HepG2 (cell line): Measurements from ENCODE around the gene PSMA4. TPM values are rescaled to one million over a fixed set of nuclear protein-coding genes. Genes with fewer than 3 reads are reported as not detected.
A peak's percentile ranks its signal among the peaks of the same experiment; 100 is the strongest.

Experiments
- ATF2 ChIP-seq: sonication (generic); formaldehyde crosslinking; IDR thresholded peaks from 2 replicates; pipeline ENCODE4 v1.4.0; 2020; ENCODE audit warnings: missing genetic modification reagents
- ATF7-NPFF ChIP-seq: sonication (generic); formaldehyde crosslinking; IDR thresholded peaks from 2 replicates; pipeline ENCODE4 v1.8.1; 2023; ENCODE audit warnings: mild to moderate bottlenecking, low read depth, missing genetic modification reagents, moderate library complexity
- CERS6 ChIP-seq: sonication (generic); formaldehyde crosslinking; IDR thresholded peaks from 2 replicates; pipeline ENCODE4 v1.5.0; 2020; ENCODE audit warnings: missing genetic modification reagents
- DR1 ChIP-seq: sonication (generic); formaldehyde crosslinking; IDR thresholded peaks from 2 replicates; pipeline ENCODE4 v1.8.0; 2021; ENCODE audit warnings: mild to moderate bottlenecking, missing genetic modification reagents, inconsistent platforms
- DRAP1 ChIP-seq: IDR thresholded peaks from 2 replicates; pipeline ENCODE4 v1.6.1; 2016; ENCODE audit warnings: missing genetic modification reagents, missing compliant biosample characterization
- EED ChIP-seq: sonication (generic); formaldehyde crosslinking; IDR thresholded peaks from 2 replicates; pipeline ENCODE4 v1.5.0; 2020; ENCODE audit warnings: mild to moderate bottlenecking, missing genetic modification reagents
- HIVEP1 ChIP-seq: sonication (generic); formaldehyde crosslinking; IDR thresholded peaks from 2 replicates; pipeline ENCODE4 v1.4.0; 2020; ENCODE audit warnings: mild to moderate bottlenecking, missing genetic modification reagents
- KAT2B ChIP-seq: fragments of 150-350 bp; IDR thresholded peaks from 2 replicates; pipeline ENCODE4 v1.6.1; 2014; ENCODE audit warnings: low read depth, low read length, borderline replicate concordance
- KLF12 ChIP-seq: sonication (generic); formaldehyde crosslinking; IDR thresholded peaks from 2 replicates; pipeline ENCODE4 v1.4.0; 2020; ENCODE audit warnings: missing genetic modification reagents, borderline replicate concordance
- KLF16 ChIP-seq, 2 experiments: sonication (generic) in 1 of 2; formaldehyde crosslinking in 1 of 2; IDR thresholded peaks; 2 replicates each; pipeline versions ENCODE4 v1.6.1 to v1.8.0; 2016 to 2023; ENCODE audit warnings: missing genetic modification reagents in 2 of 2, missing compliant biosample characterization in 1 of 2
- MBNL3 ChIP-seq: fragments of 250-450 bp; sonication (Bioruptor Pico); conservative IDR thresholded peaks from 2 replicates; pipeline ENCODE4 v1.8.0; 2022; ENCODE audit warnings: mild to moderate bottlenecking, inconsistent platforms
- MIER3 ChIP-seq: IDR thresholded peaks from 2 replicates; pipeline ENCODE4 v1.6.1; 2016; ENCODE audit warnings: missing compliant biosample characterization, borderline replicate concordance
- RFXAP ChIP-seq: sonication (generic); formaldehyde crosslinking; IDR thresholded peaks from 2 replicates; pipeline ENCODE4 v1.4.0; 2020; ENCODE audit warnings: missing genetic modification reagents, borderline replicate concordance
- SATB2 ChIP-seq: sonication (generic); formaldehyde crosslinking; IDR thresholded peaks from 2 replicates; pipeline ENCODE4 v1.5.0; 2020; ENCODE audit warnings: missing genetic modification reagents
- TCF12 ChIP-seq, 2 experiments: fragments of 450-650 bp in 1 of 2; sonication (generic) in 1 of 2; formaldehyde crosslinking in 1 of 2; IDR thresholded peaks; 2 replicates each; pipeline versions ENCODE4 v1.6.1 to v1.8.0; 2017 to 2022; ENCODE audit warnings: antibody characterized with exemption in 1 of 2, mild to moderate bottlenecking in 1 of 2, missing genetic modification reagents in 1 of 2, moderate library complexity in 1 of 2
- YEATS2 ChIP-seq: sonication (generic); formaldehyde crosslinking; IDR thresholded peaks from 2 replicates; pipeline ENCODE4 v1.4.0; 2020; ENCODE audit warnings: missing genetic modification reagents, borderline replicate concordance
- ZBTB3 ChIP-seq: sonication (generic); formaldehyde crosslinking; IDR thresholded peaks from 2 replicates; pipeline ENCODE4 v1.4.0; 2020; ENCODE audit warnings: low read depth, mild to moderate bottlenecking, moderate library complexity, missing genetic modification reagents, borderline replicate concordance
- ZNF337 ChIP-seq: sonication (generic); formaldehyde crosslinking; IDR thresholded peaks from 2 replicates; pipeline ENCODE4 v1.5.1; 2020; ENCODE audit warnings: missing genetic modification reagents, low read depth, mild to moderate bottlenecking, borderline replicate concordance
- ZNF383 ChIP-seq: sonication (generic); formaldehyde crosslinking; IDR thresholded peaks from 2 replicates; pipeline ENCODE4 v1.4.0; 2020; ENCODE audit warnings: missing genetic modification reagents, mild to moderate bottlenecking, borderline replicate concordance
- ZSCAN12 ChIP-seq: sonication (generic); formaldehyde crosslinking; IDR thresholded peaks from 2 replicates; pipeline ENCODE4 v1.9.0; 2021; ENCODE audit warnings: mild to moderate bottlenecking, missing genetic modification reagents
- polyA plus RNA-seq, 8 experiments: library from polyadenylated mRNA; depleted of rRNA in 3 of 8; stranded (reverse) in 7 of 8; unstranded in 1 of 8; fragments of >200 nt; fragmentation: Illumina TruSeq in 4 of 8; extraction: Trizol in 4 of 8; gene quantifications; 2 replicates each; pipeline versions ENCODE4 v1.2.1 to v1.2.3, GENCODE V29; 2011 to 2016; ENCODE audit warnings: low read depth in 4 of 8, missing spikeins in 1 of 8, mixed read lengths in 1 of 8; ENCODE audit not compliant: insufficient read depth in 1 of 8
- total RNA-seq, 5 experiments: library from RNA; depleted of rRNA; stranded (reverse); fragments of >200 nt; fragmentation: Illumina TruSeq; extraction: Trizol; gene quantifications; 2 replicates each; pipeline ENCODE4 v1.2.3, GENCODE V29; 2016; ENCODE audit warnings: low read depth in 1 of 5
- TF ChIP-seq, protein P1 (sequence below): sonication (generic); formaldehyde crosslinking; IDR thresholded peaks from 2 replicates; pipeline ENCODE4 v1.8.0; 2022; ENCODE audit warnings: mild to moderate bottlenecking, missing genetic modification reagents; ENCODE audit not compliant: insufficient replicate concordance

Gene PSMA4
- total and polyA plus RNA-seq, 2 of the 13 experiments (the other 11 are each of a cell fraction or from before 2014, with no cell fraction given), result 202 to 404 TPM

DNA sequence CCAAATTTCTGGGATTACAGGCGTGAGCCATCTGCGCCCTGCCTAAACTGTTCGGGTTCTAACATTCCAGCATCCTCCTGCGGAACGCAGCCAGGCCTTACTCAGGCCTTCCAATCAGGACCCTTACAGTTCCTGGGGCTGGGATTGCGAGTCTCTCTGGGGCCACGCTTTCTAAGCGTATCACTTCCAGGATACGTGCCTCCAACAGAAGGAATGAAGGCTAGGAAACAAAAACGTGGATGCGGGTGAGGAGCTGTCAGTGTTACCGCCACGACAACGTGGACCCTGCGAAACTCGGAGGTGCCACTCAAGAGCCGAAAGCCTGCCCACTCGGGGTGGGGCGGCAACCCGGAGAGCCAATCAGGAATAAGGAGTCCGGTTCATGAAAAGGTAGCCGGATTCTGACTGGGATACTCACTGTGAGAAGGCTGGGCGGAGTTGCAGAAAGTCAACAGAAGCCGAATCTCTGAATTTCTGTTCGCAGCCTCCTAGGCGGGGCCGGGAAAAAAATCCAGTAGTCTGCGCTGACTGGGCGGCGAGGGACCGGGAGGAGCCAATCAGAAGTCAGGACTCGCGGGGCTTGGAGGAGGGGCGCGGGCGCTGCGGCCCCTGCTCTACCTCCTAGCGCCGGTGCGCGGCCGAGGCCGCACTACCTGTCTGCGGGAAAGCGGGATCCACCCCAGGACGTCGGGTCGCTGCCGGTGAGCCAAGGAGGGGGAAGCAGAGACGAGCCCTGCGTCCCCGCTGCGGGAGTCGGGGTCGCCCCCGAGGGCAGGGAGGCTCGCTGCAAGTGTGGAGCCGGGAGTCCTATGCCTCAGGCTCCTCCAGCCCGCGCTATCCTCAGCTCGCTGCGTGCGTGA lies 33.0 kb upstream of the PSMA4 start, which contains the start of gene HYKK (continued):
- TF ChIP-seq KLF12 (CRISPR knock-in tag), result no peak
- TF ChIP-seq ZBTB3 (CRISPR knock-in tag), result no peak
- TF ChIP-seq HIVEP1 (CRISPR knock-in tag), result no peak
- TF ChIP-seq MIER3 (CRISPR knock-in tag), result no peak
- TF ChIP-seq TCF12 (IDR thresholded peaks at IDR 0.05), result no peak
- TF ChIP-seq TCF12 (CRISPR knock-in tag; IDR thresholded peaks at IDR 0.05), result no peak
- TF ChIP-seq KAT2B, result no peak
- TF ChIP-seq, protein P1, sequence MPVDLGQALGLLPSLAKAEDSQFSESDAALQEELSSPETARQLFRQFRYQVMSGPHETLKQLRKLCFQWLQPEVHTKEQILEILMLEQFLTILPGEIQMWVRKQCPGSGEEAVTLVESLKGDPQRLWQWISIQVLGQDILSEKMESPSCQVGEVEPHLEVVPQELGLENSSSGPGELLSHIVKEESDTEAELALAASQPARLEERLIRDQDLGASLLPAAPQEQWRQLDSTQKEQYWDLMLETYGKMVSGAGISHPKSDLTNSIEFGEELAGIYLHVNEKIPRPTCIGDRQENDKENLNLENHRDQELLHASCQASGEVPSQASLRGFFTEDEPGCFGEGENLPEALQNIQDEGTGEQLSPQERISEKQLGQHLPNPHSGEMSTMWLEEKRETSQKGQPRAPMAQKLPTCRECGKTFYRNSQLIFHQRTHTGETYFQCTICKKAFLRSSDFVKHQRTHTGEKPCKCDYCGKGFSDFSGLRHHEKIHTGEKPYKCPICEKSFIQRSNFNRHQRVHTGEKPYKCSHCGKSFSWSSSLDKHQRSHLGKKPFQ (CRISPR knock-in tag), result peak; percentile 55
- no peak for TF ChIP-seq ZNF383 (CRISPR knock-in tag)
- TF ChIP-seq DRAP1 (CRISPR knock-in tag), result no peak
- TF ChIP-seq CERS6 (CRISPR knock-in tag), result no peak
- peak; percentile 80 for TF ChIP-seq RFXAP (CRISPR knock-in tag)
- no peak for TF ChIP-seq ATF2 (CRISPR knock-in tag)
- no peak for TF ChIP-seq SATB2 (CRISPR knock-in tag)
- no peak; the same call in none of the 2 replicates for TF ChIP-seq EED
- no peak for TF ChIP-seq ZNF337 (CRISPR knock-in tag)
- no peak for TF ChIP-seq ZSCAN12 (CRISPR knock-in tag)
- TF ChIP-seq KLF16 (CRISPR knock-in tag; IDR thresholded peaks at IDR 0.05), result no peak; a peak in 1 of 4 replicates
- no peak; the same call in 1 of the 2 replicates for TF ChIP-seq ATF7-NPFF (CRISPR knock-in tag)
- peak; percentile 44; the same call in 1 of the 2 replicates for TF ChIP-seq YEATS2 (CRISPR knock-in tag)
- no peak; the same call in 1 of the 2 replicates for TF ChIP-seq DR1 (CRISPR knock-in tag)
- TF ChIP-seq MBNL3 (CRISPR knock-in tag), result no peak
